Measurements from ENCODE around the gene ELF5.

The ELF5 gene

GRCh38 chr11:34510218-34510617 lies 3.4 kb downstream of the ELF5 start:
- TF ChIP-seq TAF1 (IDR thresholded peaks at IDR 0.05; ENCODE audit: borderline replicate concordance, insufficient read depth, low read length) (no peak), SIN3A (IDR thresholded peaks at IDR 0.05; ENCODE audit: borderline replicate concordance, insufficient read depth, low read length) (no peak), POLR2AphosphoS5 (IDR thresholded peaks at IDR 0.05; ENCODE audit: low read depth, low read length) (no peak), FOXP2 (optimal IDR thresholded peaks at IDR 0.05; ENCODE audit: borderline replicate concordance, extremely low read depth, extremely low read length, insufficient read depth) (no peak), REST (IDR thresholded peaks at IDR 0.05; ENCODE audit: insufficient read depth in 1 of 2, low read depth in 2 of 2, low read length in 2 of 2) (no peak)

- no peak for TF ChIP-seq SIN3A (IDR thresholded peaks at IDR 0.05; ENCODE audit: borderline replicate concordance, insufficient read depth, low read length)
- no peak for TF ChIP-seq FOXP2 (optimal IDR thresholded peaks at IDR 0.05; ENCODE audit: borderline replicate concordance, extremely low read depth, extremely low read length, insufficient read depth)
- TF ChIP-seq REST (IDR thresholded peaks at IDR 0.05; ENCODE audit: insufficient read depth in 1 of 2, low read depth in 2 of 2, low read length in 2 of 2) = no peak
- no peak for TF ChIP-seq POLR2AphosphoS5 (IDR thresholded peaks at IDR 0.05; ENCODE audit: low read depth, low read length)
- TF ChIP-seq TAF1 (IDR thresholded peaks at IDR 0.05; ENCODE audit: borderline replicate concordance, insufficient read depth, low read length) = no peak
Observed at GRCh38 chr11:34509336-34509876, 4.2 kb downstream of the ELF5 start.

- no peak for TF ChIP-seq POLR2AphosphoS5 (IDR thresholded peaks at IDR 0.05; ENCODE audit: low read depth, low read length)
- TF ChIP-seq FOXP2 (optimal IDR thresholded peaks at IDR 0.05; ENCODE audit: borderline replicate concordance, extremely low read depth, extremely low read length, insufficient read depth) = no peak
- TF ChIP-seq REST (IDR thresholded peaks at IDR 0.05; ENCODE audit: insufficient read depth in 1 of 2, low read depth in 2 of 2, low read length in 2 of 2) = no peak
- TF ChIP-seq TAF1 (IDR thresholded peaks at IDR 0.05; ENCODE audit: borderline replicate concordance, insufficient read depth, low read length) = no peak
- no peak for TF ChIP-seq SIN3A (IDR thresholded peaks at IDR 0.05; ENCODE audit: borderline replicate concordance, insufficient read depth, low read length)
Observed at GRCh38 chr11:34508524-34508923, 5.1 kb downstream of the ELF5 start.

GRCh38 chr11:34507610-34508009 lies 6.0 kb downstream of the ELF5 start:
- TF ChIP-seq TAF1 (IDR thresholded peaks at IDR 0.05; ENCODE audit: borderline replicate concordance, insufficient read depth, low read length) = no peak
- TF ChIP-seq SIN3A (IDR thresholded peaks at IDR 0.05; ENCODE audit: borderline replicate concordance, insufficient read depth, low read length) = no peak
- no peak for TF ChIP-seq REST (IDR thresholded peaks at IDR 0.05; ENCODE audit: insufficient read depth in 1 of 2, low read depth in 2 of 2, low read length in 2 of 2)
- no peak for TF ChIP-seq FOXP2 (optimal IDR thresholded peaks at IDR 0.05; ENCODE audit: borderline replicate concordance, extremely low read depth, extremely low read length, insufficient read depth)
- no peak for TF ChIP-seq POLR2AphosphoS5 (IDR thresholded peaks at IDR 0.05; ENCODE audit: low read depth, low read length)

GRCh38 chr11:34507156-34507555 lies 6.4 kb downstream of the ELF5 start:
- TF ChIP-seq SIN3A (IDR thresholded peaks at IDR 0.05; ENCODE audit: borderline replicate concordance, insufficient read depth, low read length) (no peak), TAF1 (IDR thresholded peaks at IDR 0.05; ENCODE audit: borderline replicate concordance, insufficient read depth, low read length) (no peak), POLR2AphosphoS5 (IDR thresholded peaks at IDR 0.05; ENCODE audit: low read depth, low read length) (no peak), REST (IDR thresholded peaks at IDR 0.05; ENCODE audit: insufficient read depth in 1 of 2, low read depth in 2 of 2, low read length in 2 of 2) (no peak), FOXP2 (optimal IDR thresholded peaks at IDR 0.05; ENCODE audit: borderline replicate concordance, extremely low read depth, extremely low read length, insufficient read depth) (no peak)

All from PFSK-1 (cell line).